NCI-H446 treated with DMSO at 0.1 percent for 48 hours (cell line): ENCODE results near the gene CPA4.
"Not testable (repeated sequence)": the region's sequence is repeated elsewhere in the genome, so short reads cannot be mapped to it uniquely, and the experiment has no call there.

Experiments
- DNase-seq: peaks from one replicate; lab custom pipeline; 2025; lab: John Stamatoyannopoulos, UW

The CPA4 gene

GRCh38 chr7:130302649-130303048 is 9.7 kb downstream of the CPA4 start:
- no peak for DNase-seq

GRCh38 chr7:130303127-130303526 is 10.2 kb downstream of the CPA4 start:
- no peak for DNase-seq

- DNase-seq, result no peak
These were observed 10.6 kb downstream of the CPA4 start for GRCh38 chr7:130303551-130303950.

GRCh38 chr7:130303982-130304381 is 11.0 kb downstream of the CPA4 start:
- no peak for DNase-seq

GRCh38 chr7:130304878-130305277 is 11.9 kb downstream of the CPA4 start:
- no peak for DNase-seq

- DNase-seq, result no peak
These were observed 12.6 kb downstream of the CPA4 start for GRCh38 chr7:130305433-130306042.

- DNase-seq, result no peak
These were observed 17.0 kb downstream of the CPA4 start for GRCh38 chr7:130309986-130310385.

GRCh38 chr7:130314305-130314704 is 21.3 kb downstream of the CPA4 start:
- DNase-seq, result no peak

- no peak for DNase-seq
These were observed 26.6 kb downstream of the CPA4 start for GRCh38 chr7:130319541-130319940.

GRCh38 chr7:130321542-130322229 is 28.7 kb downstream of the CPA4 start:
- DNase-seq, result not testable (repeated sequence)

GRCh38 chr7:130322615-130323014 is 29.7 kb downstream of the CPA4 start:
- DNase-seq, result no peak

GRCh38 chr7:130324306-130324943 is 31.5 kb downstream of the CPA4 start:
- no peak for DNase-seq

GRCh38 chr7:130329681-130330080 is 36.7 kb downstream of the CPA4 start:
- DNase-seq, result no peak

GRCh38 chr7:130332259-130333053 is 39.5 kb downstream of the CPA4 start:
- no peak for DNase-seq

GRCh38 chr7:130333832-130334231 is 40.9 kb downstream of the CPA4 start:
- DNase-seq, result no peak

- no peak for DNase-seq
These were observed 41.3 kb downstream of the CPA4 start for GRCh38 chr7:130334274-130334673.

GRCh38 chr7:130337410-130337971 is 44.5 kb downstream of the CPA4 start:
- no peak for DNase-seq

GRCh38 chr7:130338233-130338632 is 45.3 kb downstream of the CPA4 start:
- no peak for DNase-seq

- no peak for DNase-seq
These were observed 48.9 kb downstream of the CPA4 start for GRCh38 chr7:130341882-130342281.

- no peak for DNase-seq
These were observed 49.9 kb downstream of the CPA4 start for GRCh38 chr7:130342701-130343380.

- no peak for DNase-seq
These were observed 51.4 kb downstream of the CPA4 start, which contains the start of gene CPA5 for GRCh38 chr7:130344271-130344866. TSS of gene CPA5 (plus strand) at chr7:130344816. CDS start at chr7:130346486, 1,670 bp downstream.
